ENCODE measurements around the gene FAM83F. TPM values are rescaled to one million over a fixed set of nuclear protein-coding genes. Genes with fewer than 3 reads are reported as not detected.

The FAM83F gene
- total and polyA plus RNA-seq, 2 donors (not counting 1 experiment from before 2014, with no cell fraction given): not detected

DNA sequence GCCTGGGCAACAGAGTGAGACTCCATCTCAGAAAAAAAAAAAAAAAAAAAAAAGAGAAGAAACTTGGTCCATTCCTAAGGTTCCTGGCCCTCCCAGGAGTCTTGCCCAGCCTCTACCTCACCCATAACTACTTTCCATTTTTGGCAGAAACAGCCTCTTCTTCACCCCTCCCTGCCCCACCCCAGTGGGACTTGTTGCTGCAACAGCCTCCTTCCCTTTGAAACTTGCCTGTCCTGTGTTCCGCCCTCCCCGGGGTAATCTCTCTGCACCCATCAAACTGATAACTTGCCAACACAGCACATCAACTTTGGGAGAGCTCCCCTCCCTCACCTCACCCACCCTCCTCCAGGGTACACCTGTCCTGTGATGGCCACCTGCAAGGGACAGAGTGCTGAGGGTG lies 10.0 kb upstream of the FAM83F start:
- no peak overlapping the region for H3K4me2 ChIP-seq (ENCODE audit: extremely low read depth, insufficient read depth, low read length)
- peaks cover 3% of the 10 kb centered on the region for H3K27me3 ChIP-seq (ENCODE audit: control insufficient read depth, insufficient read depth, low read length)
- H3K27ac ChIP-seq (ENCODE audit: insufficient read depth, low read length): no peak overlapping the region
- no peaks in the 10 kb centered on the region for H3K9me3 ChIP-seq (ENCODE audit: control insufficient read depth, insufficient read depth, low read depth, low read length)
- TF ChIP-seq, protein P1, sequence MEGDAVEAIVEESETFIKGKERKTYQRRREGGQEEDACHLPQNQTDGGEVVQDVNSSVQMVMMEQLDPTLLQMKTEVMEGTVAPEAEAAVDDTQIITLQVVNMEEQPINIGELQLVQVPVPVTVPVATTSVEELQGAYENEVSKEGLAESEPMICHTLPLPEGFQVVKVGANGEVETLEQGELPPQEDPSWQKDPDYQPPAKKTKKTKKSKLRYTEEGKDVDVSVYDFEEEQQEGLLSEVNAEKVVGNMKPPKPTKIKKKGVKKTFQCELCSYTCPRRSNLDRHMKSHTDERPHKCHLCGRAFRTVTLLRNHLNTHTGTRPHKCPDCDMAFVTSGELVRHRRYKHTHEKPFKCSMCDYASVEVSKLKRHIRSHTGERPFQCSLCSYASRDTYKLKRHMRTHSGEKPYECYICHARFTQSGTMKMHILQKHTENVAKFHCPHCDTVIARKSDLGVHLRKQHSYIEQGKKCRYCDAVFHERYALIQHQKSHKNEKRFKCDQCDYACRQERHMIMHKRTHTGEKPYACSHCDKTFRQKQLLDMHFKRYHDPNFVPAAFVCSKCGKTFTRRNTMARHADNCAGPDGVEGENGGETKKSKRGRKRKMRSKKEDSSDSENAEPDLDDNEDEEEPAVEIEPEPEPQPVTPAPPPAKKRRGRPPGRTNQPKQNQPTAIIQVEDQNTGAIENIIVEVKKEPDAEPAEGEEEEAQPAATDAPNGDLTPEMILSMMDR (conservative IDR thresholded peaks at IDR 0.05 in 1 of 2, IDR thresholded peaks at IDR 0.05 in 1 of 2; ENCODE audit: low read depth in 1 of 2, low read length in 2 of 2): no peak
- TF ChIP-seq EZH2 (IDR thresholded peaks at IDR 0.05; ENCODE audit: low read length, missing control alignments): no peak
- H3K9ac ChIP-seq (ENCODE audit: insufficient read depth, low read length): no peak overlapping the region
- no peaks in the 10 kb centered on the region for H3K4me1 ChIP-seq (ENCODE audit: control insufficient read depth, extremely low read depth, insufficient read depth, low read length)
- no peaks in the 10 kb centered on the region for H3K79me2 ChIP-seq (ENCODE audit: control insufficient read depth, insufficient read depth, low read length)
- H4K20me1 ChIP-seq (ENCODE audit: control insufficient read depth, extremely low read depth, insufficient read depth, low read length): no peaks in the 10 kb centered on the region
- no peak overlapping the region for H2AFZ ChIP-seq (ENCODE audit: low read length)
- no peak overlapping the region for H3K4me3 ChIP-seq (replicated peaks in 1 of 4; ENCODE audit: control extremely low read depth in 1 of 4, insufficient read depth in 1 of 4, low read depth in 3 of 4, low read length in 4 of 4)
- H3K36me3 ChIP-seq (ENCODE audit: control insufficient read depth, insufficient read depth, low read length): no peaks in the 10 kb centered on the region
- DNase-seq (ENCODE audit: low read depth in 2 of 2): no peak

DNA sequence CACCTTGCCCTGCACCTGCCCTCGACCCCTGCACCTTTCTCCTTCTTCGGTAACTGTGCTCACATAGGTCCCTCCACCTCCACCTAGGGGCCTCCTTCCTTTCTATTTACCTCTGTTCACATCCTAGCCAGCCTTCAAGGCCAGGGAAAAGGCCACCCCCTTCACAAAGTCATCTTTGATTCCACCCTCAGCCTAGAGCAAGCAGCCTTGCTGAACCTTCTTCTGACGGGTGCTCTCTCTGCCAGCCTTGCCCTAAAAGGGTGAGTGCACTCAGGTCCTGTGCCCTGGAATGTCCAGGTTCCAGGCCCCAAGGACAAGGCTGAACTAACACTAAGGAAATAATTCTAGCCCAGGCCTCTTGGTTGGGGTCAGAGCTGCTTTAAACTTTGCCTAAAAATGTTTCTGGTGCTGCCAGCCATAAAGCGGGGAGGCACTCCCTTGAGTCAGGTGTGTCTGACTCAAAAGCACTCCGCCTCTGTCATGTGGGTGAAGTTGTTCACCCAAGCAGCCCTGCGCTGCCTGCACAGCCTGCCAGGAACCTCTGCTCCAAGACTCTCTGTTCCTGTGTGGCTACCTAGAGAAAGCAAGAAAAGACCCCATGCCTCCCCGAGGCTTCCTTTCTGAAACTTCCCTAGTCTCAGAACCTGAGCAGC lies 9.2 kb upstream of the FAM83F start:
- DNase-seq (ENCODE audit: low read depth in 2 of 2): no peak

DNA sequence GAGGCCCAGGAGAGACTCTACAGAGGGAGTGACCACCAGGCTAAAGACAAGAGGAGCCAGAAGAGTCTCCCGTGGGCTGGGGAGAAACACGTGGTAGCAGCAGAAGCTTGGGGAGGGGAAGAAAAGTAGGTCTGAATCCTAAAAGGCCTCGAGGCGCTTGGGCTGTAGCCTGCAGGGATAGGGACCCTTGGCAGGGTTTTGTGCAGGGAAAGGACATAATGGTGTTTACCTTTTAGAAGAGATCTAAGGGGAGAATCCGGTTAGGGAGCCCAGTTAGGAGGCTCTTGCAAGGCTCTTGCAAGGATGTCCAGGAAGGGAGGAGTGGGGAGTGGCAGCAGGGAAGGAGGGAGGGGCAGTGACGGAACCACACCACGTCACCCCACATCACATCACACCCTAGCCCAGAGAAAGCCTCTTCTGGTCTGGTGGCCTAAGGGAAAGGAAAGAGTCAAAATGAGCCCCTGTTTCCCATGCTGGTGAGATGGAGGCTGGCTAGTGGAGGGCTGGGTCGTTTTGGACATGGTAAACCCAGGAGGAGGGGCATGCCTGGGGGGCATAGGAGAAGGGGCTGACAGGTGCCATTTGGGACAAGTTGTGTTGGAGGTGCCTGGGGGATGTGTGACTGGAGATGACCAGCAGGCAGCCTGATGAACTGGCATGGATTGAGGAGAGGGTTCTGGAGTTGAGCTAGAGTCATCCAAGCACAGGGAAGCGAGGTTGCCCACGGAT lies 6.2 kb upstream of the FAM83F start:
- Histone ChIP-seq H2AFZ (ENCODE audit: low read length) (no peak overlapping the region), H3K4me3 (replicated peaks in 1 of 4; ENCODE audit: control extremely low read depth in 1 of 4, insufficient read depth in 1 of 4, low read depth in 3 of 4, low read length in 4 of 4) (no peak overlapping the region), H3K4me1 (ENCODE audit: control insufficient read depth, extremely low read depth, insufficient read depth, low read length) (no peaks in the 10 kb centered on the region), H3K9me3 (ENCODE audit: control insufficient read depth, insufficient read depth, low read depth, low read length) (no peaks in the 10 kb centered on the region), H3K79me2 (ENCODE audit: control insufficient read depth, insufficient read depth, low read length) (no peaks in the 10 kb centered on the region), H3K36me3 (ENCODE audit: control insufficient read depth, insufficient read depth, low read length) (no peaks in the 10 kb centered on the region), H3K27me3 (ENCODE audit: control insufficient read depth, insufficient read depth, low read length) (peaks cover 3% of the 10 kb centered on the region), H3K27ac (ENCODE audit: insufficient read depth, low read length) (no peak overlapping the region), H4K20me1 (ENCODE audit: control insufficient read depth, extremely low read depth, insufficient read depth, low read length) (no peaks in the 10 kb centered on the region), H3K9ac (ENCODE audit: insufficient read depth, low read length) (no peak overlapping the region), H3K4me2 (ENCODE audit: extremely low read depth, insufficient read depth, low read length) (no peak overlapping the region)
- peak in 1 of 2 donors; percentile 22 for DNase-seq (ENCODE audit: low read depth in 2 of 2)
- no peak for TF ChIP-seq EZH2 (IDR thresholded peaks at IDR 0.05; ENCODE audit: low read length, missing control alignments)
- TF ChIP-seq, protein P1 (conservative IDR thresholded peaks at IDR 0.05 in 1 of 2, IDR thresholded peaks at IDR 0.05 in 1 of 2; ENCODE audit: low read depth in 1 of 2, low read length in 2 of 2): no peak

More for the DNA sequence above, 9.2 kb upstream of the FAM83F start:
- Histone ChIP-seq H3K27ac (ENCODE audit: insufficient read depth, low read length) (no peak overlapping the region), H4K20me1 (ENCODE audit: control insufficient read depth, extremely low read depth, insufficient read depth, low read length) (no peaks in the 10 kb centered on the region), H2AFZ (ENCODE audit: low read length) (no peak overlapping the region), H3K79me2 (ENCODE audit: control insufficient read depth, insufficient read depth, low read length) (no peaks in the 10 kb centered on the region), H3K9ac (ENCODE audit: insufficient read depth, low read length) (no peak overlapping the region), H3K27me3 (ENCODE audit: control insufficient read depth, insufficient read depth, low read length) (peaks cover 3% of the 10 kb centered on the region), H3K4me1 (ENCODE audit: control insufficient read depth, extremely low read depth, insufficient read depth, low read length) (no peaks in the 10 kb centered on the region), H3K4me3 (replicated peaks in 1 of 4; ENCODE audit: control extremely low read depth in 1 of 4, insufficient read depth in 1 of 4, low read depth in 3 of 4, low read length in 4 of 4) (no peak overlapping the region), H3K36me3 (ENCODE audit: control insufficient read depth, insufficient read depth, low read length) (no peaks in the 10 kb centered on the region), H3K4me2 (ENCODE audit: extremely low read depth, insufficient read depth, low read length) (no peak overlapping the region), H3K9me3 (ENCODE audit: control insufficient read depth, insufficient read depth, low read depth, low read length) (no peaks in the 10 kb centered on the region)
- no peak for TF ChIP-seq EZH2 (IDR thresholded peaks at IDR 0.05; ENCODE audit: low read length, missing control alignments)
- TF ChIP-seq, protein P1 (conservative IDR thresholded peaks at IDR 0.05 in 1 of 2, IDR thresholded peaks at IDR 0.05 in 1 of 2; ENCODE audit: low read depth in 1 of 2, low read length in 2 of 2): no peak
